Vagina (tissue), 2 donors: ENCODE measurements around the gene KLK13.

Source experiments
- POLR2AphosphoS5 ChIP-seq, 2 donors: sonication (generic); formaldehyde crosslinking; IDR thresholded peaks; one replicate each; pipeline ENCODE4 v1.9.0; 2017; ENCODE audit warnings: antibody characterized with exemption in 2 of 2, mild to moderate bottlenecking in 2 of 2, low read depth in 1 of 2; ENCODE audit not compliant: insufficient read depth in 1 of 2
- TF ChIP-seq, protein P1 (sequence below), 3 experiments: fragments of 450-650 bp in 2 of 3; fragments of 200-600 bp in 1 of 3; sonication (generic) in 1 of 3; IDR thresholded peaks; one replicate each; pipeline ENCODE4 v1.5.1; 2017 to 2019; ENCODE audit warnings: antibody characterized with exemption in 3 of 3, mild to moderate bottlenecking in 2 of 3, moderate library complexity in 2 of 3

GRCh38 chr19:51083181-51083580 lies 18.3 kb upstream of the KLK13 start:
- TF ChIP-seq, protein P1, sequence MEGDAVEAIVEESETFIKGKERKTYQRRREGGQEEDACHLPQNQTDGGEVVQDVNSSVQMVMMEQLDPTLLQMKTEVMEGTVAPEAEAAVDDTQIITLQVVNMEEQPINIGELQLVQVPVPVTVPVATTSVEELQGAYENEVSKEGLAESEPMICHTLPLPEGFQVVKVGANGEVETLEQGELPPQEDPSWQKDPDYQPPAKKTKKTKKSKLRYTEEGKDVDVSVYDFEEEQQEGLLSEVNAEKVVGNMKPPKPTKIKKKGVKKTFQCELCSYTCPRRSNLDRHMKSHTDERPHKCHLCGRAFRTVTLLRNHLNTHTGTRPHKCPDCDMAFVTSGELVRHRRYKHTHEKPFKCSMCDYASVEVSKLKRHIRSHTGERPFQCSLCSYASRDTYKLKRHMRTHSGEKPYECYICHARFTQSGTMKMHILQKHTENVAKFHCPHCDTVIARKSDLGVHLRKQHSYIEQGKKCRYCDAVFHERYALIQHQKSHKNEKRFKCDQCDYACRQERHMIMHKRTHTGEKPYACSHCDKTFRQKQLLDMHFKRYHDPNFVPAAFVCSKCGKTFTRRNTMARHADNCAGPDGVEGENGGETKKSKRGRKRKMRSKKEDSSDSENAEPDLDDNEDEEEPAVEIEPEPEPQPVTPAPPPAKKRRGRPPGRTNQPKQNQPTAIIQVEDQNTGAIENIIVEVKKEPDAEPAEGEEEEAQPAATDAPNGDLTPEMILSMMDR (IDR thresholded peaks at IDR 0.05) = no peak
- TF ChIP-seq POLR2AphosphoS5 (IDR thresholded peaks at IDR 0.05; ENCODE audit: insufficient read depth in 1 of 2, low read depth in 1 of 2) = no peak
